Activated CD4-positive, alpha-beta T cell treated with anti-CD3 and anti-CD28 coated beads, Interleukin-2, Interleukin-6, amounts not matched to agents 100 ng/mL and 50 ng/mL, durations not matched to agents 16 hours and 8 hours (primary cell): ENCODE measurements around the gene OMP.

Experiments
- DNase-seq: peaks from one replicate; pipeline ENCODE4 v3.0.0-alpha.2; 2020

The OMP gene

DNA sequence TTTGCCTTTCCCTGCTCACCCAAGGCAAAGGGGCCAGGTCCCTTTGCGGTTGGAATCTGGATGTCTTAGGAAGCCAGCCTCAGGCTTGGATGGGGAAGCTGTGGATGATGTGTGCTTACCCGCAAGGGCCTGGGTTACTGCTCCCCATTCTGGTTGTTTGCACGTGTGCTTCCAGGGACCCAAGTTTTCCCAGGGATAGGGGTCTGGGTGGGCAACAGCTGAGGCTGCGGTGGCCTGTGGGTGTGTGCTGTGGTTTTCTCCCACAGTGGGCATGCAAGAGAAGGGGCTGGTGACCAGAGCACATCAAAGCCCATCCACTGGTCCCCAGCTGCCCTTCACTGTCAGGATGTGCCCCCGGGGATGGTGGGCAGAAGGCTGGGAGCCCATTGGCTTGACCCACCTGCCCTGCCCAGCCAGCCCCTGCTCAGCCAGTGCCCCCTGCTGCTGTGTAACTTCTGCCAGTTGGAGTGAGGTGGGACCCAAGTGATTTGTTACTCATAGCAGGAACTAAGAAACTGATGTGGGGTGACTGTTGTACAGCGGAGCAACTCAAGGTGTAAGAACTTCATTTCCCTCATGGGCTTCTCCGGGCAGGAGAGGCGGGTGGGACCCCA is 32.6 kb upstream of the OMP start:
- DNase-seq: no peak

DNA sequence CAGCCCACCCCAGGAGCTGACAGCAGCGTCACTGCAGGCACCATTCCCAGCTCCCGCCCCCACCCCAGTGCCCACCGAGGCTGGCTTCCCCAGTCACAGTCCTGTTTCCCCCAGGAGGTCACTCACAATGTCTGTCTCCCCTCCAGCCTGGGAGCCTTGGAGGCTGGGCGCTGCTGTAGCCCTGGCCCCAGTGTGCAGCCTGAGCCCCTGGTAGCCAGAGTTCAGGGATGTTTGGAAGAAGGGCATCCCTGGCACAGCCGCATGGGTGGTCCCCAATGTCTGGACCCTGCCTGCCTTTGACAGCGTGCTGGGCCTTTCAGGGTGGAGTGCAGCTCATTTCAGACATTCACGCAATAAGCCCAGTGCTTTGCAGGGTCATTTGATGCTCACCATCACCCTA is 31.6 kb upstream of the OMP start:
- DNase-seq: no peak

DNA sequence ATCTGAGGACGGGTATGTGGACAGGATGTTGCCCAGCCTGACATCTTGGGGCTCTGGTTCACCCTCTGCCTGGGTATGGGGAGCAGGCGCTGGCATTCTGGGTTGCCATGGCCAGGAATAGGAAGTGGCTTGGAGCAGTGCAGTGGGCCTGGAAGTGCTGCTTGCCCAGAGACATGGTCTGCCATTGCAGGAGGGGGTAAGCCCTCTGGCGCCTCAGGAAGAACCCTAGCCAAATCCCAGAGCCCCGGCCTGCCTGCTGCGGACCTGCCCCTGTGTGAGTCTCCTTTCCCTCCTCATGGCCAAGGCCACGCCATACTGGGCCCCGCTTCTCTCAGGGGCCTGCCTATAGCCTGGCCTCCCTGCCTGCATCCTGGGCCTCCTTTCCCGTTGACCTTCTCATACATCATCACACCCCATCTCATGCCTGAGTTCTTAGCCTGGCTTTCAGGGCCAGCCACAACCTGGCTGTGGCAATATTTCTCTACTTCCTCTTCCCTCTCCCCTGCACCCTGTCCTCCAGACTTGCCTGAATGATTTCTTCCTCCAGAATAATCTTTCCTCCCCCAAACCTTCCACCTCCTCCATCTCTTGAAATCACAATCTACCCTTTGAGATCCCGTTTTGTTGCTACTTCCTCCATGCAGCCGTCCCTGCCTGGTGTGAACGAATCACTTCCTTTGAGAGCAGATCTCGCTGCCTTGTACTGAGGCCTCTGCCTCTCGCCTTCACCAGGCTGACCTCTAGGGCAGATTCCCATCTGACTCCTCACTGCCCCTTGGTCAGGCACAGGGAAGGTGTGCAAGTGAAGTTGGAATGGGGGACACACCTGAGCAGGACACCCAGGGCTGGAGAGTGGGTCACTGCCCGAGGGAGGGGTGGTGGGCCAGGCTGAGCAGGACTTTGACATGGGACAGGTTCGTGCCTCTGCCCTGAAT is 30.7 kb upstream of the OMP start:
- no peak for DNase-seq

GRCh38 chr11:77072851-77073327 is 29.8 kb upstream of the OMP start:
- DNase-seq: peak; percentile 24

DNA sequence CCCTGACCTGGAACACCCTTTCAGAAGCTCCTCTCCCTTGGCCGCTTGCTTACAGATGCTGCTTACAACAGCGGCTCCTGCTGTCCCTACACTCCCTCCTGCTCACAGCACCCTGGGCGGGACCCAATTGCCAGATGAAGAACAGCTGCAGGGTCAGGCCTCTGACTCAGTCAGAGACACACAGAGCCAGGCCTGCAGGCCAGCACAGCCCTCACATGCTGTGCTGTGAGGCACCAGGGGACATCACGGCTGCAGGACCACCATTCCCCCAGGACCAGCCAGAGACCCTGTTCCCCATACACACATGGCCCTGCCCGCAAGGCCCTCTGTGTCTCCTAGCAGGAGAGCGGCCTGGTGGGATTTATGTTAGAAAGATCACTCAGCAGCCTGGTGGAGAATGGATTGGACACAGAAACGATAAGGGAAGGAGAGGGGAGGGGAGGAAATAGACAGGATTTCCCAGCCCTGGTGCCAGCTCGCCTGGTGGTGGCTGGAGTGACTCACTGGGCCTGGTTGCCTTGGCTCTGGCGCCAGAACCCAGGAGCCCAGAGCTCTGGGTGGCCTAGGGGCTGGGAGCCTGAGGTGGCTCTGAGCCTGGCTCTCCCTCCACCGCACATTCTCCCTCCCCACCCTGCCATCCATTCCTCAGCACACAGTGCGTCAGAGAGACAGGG is 29.2 kb upstream of the OMP start:
- no peak for DNase-seq

DNA sequence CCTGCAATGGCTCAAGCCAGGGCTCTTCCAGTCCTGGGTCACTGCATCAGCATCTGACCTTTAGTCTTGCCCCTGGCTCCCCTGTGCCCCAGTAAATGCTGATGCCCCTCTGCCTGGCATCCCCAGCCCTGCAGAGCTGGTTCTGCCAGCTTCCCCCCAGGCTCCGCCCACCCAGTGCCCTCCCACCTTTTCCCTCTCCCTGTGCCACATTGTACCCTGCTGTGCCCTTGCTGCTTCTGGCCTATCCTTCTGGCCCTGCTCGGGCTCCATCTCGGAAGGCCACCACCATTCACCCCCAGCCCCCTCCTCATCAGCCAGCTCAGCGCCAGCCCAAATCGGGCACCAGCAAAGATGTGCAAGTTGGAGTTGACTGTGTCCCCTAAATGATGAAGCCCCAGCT is 28.4 kb upstream of the OMP start:
- no peak for DNase-seq

DNA sequence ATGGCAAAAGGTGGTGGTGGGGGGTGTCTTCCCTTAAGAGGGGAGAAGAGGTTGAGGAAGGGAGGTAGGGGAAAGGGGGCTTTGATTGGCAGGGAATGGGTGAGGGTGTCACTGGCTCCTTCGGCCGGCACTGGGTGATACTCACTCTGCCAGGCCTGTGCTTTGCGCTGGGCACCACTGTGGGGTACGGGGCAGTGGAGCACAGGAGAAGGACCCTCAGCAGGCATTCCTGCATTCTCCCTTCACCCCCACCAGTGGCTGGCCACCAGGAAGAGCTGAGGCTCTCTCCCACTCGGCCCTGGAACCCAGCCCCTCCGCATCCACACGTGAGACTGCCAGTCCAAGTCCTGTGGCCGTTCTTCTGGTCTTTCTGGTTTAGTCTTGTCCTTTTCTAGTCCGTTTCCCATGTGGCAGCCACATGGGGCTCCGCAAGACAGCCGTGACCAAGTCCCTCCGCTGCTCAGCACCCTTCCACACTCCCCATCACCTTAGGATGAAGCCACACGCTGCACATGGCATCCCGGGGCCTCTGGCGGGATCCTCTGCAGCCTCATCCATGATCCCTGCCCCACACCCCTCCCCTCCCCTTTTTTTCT is 27.9 kb upstream of the OMP start:
- no peak for DNase-seq

DNA sequence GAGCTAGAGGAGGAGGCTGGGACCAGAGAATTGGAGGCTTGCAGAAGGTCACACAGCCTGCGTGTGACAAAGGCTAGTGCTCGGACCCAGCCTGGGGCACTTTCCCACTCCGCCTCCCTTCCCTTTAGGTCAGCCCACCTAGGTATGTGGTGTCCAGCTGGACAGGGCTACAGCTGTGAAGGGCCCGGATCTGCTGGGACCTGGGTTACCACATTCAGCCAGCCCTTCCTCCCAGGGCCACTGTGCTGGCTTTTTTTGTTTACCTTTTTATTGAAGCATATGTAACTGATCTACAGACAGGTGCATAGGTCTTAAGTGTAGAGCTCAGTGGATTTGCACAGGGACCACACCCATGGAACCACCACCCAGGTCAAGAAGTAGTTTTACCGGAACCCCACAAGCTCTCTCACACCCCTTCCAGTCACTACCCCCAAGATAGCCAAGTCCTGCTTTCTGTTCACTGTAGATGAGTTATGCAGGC is 27.2 kb upstream of the OMP start:
- no peak for DNase-seq

DNA sequence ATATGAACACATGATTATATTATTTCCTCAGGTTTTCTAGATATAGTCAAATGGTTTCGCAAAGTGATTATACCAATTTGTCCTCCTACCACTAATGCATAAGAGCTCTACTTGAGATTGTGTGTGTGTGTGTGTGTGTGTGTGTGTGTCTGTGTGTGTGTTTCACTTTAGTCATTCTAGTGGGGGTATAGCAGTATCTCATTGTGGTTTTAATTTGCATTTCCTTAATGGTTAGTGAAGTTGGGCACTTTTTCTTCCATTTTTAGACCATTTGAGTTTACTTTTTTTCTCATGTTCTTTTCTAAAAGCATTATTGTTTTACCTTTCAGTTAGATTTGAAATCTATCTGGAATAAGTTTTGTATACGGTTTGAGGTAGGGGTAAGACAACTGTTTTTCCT is 23.0 kb upstream of the OMP start:
- DNase-seq: no peak

DNA sequence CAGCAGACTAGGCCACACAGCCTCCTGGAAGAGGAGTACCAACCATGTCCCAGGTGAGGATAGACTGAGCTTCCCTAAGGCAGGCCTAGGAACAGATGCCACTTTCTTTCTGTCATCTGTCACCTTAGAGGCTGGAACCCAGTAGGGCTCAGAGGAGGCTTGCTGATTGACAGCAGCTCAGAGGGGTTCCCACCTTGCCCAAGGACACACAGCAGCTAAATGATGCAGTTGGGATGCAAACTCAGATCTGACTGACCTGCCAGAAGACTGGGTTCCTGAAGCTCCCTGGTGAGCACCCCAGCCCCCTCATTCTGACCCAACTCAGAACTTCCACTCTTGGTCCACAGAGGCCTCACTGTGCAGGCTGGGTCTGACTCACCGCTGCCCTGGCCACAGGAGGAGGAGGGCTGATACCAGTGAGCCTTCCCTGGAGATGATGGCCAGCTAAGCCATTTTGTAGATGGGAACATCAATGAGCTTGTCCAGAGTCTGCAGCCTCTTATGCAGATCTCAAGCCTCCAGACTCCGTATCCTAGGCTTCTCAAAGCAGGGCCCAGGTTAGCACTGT is 21.9 kb upstream of the OMP start:
- DNase-seq: no peak

GRCh38 chr11:77081381-77081851 is 21.2 kb upstream of the OMP start:
- DNase-seq: no peak

- DNase-seq: no peak
These were observed 20.4 kb upstream of the OMP start for GRCh38 chr11:77081976-77082836.

DNA sequence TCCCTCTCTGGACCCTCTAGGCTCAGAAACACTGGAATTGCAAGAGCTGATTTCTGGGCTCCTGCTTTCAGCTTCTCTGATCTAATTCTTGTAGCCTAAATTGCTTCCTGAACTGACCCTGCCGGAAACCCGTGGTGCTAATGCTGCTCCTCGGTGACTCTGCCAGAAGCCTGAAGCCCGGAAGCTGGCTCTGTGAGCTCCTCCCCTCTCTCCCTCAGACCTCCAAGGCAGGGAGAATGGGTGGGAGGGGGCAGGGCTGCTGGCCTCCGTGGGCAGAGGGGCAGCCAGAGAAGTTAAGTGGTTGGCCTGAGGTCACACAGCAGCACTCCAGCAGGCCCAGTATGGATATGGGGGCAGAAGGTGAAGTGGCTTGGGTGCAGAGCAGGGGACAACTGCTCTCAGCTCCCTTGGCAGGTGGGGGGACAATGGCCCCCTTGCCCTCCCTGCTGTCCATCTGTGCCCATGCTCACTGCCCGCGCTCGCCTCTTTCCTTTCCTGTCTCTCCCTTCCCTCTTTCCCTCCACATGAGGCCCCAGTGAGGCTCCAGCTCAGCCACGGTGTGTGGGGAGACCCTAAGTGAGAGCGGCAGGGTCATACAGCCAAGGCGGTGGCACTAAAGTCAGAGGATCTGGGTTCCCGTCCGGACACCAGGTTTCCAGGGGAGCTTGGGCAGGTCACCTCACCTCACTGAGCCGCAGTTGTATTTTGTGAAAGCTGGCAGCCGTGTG is 19.6 kb upstream of the OMP start:
- peak; percentile 48 for DNase-seq

DNA sequence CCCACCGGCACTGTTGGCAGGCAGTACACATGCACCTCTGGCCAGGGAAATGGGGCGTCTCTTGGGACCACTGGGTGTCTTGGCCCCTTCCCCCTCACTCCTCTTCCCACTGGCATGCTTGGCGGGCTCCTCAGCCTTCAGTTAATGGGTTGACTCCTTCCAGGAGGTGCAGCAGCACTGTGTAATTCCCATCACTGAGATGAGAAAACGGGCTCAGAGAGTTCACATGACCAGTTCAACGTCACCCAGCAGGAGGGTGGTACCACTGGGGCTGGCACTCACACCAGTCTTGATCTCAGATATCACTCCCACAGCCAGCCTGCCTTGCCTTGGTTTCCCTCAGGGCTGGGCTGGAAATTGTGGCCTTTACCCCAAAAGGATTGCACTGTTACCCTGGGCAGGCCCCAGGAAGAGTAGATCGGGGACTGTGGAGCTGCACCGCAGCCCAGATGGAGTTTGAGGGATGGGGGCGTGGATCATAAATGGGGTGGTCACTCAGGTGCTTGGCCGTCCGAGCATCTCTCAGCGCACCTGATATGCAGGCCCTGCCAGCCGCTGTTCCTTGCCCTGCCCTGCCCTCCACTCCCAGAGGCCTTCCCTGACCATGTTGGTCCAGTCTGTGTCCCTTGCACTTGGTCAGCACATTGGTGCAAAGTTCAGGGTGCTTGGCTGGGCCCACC is 18.9 kb upstream of the OMP start:
- no peak for DNase-seq

GRCh38 chr11:77084581-77085191 is 18.0 kb upstream of the OMP start:
- no peak for DNase-seq

DNA sequence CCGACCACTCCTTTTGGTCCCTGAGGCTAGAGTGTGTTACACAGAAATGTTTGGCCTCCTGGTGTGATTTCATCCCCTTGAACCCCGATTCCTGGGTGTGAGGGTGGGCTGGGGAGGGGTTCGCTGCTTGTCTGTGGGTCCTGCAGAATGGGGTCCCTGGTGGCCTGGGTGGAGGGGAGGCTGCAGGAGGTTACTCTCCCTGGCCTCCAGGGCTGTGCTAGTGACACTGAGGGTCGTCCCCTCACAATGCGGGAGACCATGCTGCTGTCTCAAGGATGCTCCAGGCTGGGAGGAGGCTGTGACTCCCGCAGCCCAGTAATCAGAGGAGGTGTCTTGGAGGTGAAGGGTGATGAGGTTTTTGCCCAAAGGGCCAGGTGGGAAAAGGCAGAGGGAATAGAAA is 17.0 kb upstream of the OMP start:
- no peak for DNase-seq

- no peak for DNase-seq
These were observed 15.8 kb upstream of the OMP start for GRCh38 chr11:77086521-77087472.

DNA sequence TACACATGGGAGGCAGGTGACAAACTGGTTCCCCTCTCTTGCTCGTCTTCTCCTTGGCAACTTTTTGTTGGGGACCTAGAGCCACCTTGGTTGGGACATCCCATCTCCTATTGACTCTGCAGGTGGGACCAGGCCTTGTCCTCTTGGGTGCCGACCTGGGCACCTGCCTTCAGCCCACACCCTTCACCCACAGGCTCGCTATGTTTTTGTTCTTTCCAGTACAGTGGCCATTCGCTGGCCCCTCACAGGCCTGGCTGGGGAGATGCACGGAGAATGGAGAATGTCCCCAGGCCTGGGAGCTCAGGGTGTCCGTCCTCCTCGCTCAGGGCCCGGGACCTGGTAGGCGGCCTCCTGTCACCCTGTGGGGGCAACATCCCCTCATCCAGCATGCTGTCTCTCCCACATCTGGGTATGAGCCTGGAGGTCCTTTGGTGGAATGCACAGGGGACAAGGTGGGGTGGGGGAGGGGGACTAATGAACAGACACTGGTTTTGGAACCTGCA is 14.9 kb upstream of the OMP start:
- DNase-seq: no peak
